Stimulated activated CD8-positive, alpha-beta memory T cell treated with anti-CD3 and anti-CD28 coated beads, Interleukin-12 subunit alpha, Interleukin-12 subunit beta, amount 100 ng/mL, for 1 hour (primary cell): ENCODE measurements around the gene RAP1GAP.

Experiments used
- DNase-seq: peaks from one replicate; pipeline ENCODE4 v3.0.0-alpha.2; 2020; ENCODE audit warnings: low read depth

The RAP1GAP gene

DNA sequence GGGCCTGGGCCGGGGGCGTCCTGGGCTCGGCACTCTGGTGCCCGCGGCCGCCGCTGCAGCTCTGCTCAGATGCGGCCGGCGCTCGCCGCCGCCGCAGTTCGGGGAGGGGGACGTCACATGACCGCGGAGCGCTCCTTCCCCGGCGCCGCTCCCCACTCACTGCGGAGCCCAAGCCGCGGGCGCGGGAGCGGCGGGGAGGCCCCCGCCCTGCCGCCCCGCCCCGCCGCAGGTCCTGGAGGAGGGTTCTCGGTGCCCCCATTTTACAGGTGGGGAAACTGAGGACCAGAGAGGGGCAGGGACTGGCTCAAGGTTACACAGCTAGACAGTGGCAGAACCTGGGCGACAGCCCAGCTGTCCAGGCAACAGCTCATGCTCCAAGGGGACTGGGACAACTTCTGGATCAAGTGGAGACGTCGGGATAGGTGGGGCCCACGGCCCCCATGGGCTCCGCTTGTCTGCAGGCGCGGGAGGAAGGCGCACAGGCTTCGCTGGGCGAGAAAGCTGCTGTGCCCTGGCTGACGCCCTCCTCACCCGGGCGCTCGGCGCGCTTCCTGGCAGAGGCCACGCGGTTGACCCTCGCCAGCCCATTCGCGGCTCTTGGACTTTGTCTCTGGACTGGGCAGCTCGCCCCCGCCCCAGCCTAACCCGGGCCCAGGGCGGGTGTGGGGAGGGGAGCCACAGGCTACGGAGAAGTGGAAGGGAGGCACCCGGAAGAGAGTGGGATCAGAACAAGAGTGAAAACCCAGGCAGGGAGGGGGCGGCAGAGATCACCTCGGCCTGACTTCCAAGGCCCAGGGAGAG lies at the start of gene RAP1GAP:
RAP1GAP (minus strand) TSS at position 100 of the 801 bp plus-strand sequence. CDS start 49,325 bp downstream, outside the sequence.
- no peak for DNase-seq

DNA sequence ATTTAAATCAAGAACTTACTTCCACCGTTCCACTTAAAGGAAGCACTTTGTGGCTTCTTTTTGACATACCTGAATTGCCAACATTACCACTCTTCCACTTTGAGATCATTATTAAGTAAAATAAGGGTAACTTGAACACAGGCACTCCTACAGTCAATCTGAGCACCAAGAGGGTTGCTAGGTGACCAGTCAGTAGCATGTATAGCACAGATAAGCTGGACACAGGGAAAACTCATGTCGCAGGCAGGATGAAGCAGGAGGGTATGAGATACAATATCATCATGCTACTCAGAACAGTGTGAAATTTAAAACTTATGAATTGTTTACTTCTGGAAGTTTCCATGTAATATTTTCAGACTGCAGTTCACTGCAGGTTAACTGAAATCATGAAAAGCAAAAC lies 47.0 kb upstream of the RAP1GAP start:
- DNase-seq = no peak

DNA sequence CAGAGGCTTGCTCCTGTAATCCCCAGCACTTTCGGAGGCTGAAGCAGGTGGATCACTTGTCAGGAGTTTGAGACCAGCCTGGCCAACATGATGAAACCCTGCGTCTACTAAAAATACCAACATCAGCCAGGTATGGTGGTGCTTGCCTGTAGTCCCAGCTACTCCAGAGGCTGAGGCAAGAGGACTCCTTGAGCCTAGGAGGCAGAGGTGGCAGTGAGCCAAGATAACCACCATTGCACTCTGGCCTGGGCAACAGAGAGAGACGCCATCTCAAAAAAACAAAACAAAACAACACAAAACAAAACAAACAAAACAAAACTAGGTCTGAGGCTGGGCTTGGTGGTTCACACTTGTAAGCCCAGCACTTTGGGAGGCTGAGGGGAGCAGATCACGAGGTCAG lies 38.7 kb upstream of the RAP1GAP start:
- DNase-seq = no peak

DNA sequence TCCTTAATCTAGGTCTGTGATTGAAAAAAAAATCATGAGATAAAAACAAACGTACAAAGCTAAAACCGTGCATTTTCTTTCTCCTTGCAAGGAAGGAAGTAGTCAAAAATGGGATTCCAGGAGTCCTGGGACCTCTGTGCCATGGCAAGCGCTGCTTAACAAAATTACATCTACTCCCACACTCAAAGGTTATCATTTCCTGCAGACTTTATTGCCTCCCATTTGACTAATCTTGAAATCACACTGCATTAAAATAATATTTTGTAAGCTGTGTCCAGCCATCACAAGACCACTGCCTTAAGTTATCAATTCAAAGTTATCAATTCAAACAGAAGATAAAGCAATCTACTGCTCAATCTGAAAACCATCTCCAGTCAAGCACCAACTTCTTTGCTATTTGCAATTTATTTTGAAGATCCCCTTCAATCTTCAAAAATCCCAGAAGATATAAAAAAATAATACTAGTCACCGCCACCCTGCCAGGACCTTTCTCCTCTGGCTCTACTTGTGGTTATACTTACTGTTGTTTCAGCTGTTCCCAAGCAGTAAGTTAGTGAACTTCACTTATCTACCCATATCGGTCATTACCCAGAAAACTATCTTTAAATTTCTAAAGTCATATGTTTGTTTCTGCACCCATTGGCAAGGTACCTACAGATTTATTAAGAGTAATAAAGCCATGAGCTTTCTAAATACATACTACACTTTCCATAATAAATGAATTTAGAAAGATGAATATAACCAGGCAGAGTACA lies 38.1 kb upstream of the RAP1GAP start:
- no peak for DNase-seq

DNA sequence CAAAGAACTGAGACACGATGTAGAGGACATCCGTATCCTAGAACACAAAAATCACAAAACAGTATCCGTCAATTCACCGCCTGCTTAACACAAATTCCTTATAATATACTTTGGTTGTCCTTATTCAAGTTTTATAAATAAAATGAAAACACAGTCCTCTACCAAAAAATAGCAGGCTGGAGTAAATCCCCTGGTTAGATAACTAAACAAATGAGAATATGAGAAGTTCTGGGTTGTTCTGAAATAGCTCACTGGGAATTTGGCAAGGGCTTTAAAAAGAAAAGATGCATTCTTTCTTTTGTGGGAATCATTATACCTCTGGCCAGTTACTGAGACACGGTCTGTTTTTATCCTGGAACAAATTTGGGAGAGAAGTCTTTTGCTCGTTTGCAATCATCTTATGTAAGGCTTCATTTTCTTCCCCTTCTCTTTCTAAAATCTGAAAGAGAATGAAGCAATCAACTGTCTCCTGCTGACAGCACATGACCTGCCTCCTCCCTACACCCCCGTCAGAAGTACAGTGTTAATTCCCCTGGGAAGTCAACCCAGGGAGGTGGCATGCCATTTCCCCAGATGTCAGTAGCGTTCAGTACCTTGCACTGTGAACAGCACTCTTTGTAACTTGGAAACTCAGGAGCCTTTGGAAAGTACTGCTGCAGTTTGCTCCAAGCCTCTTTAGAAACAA lies 37.1 kb upstream of the RAP1GAP start:
- no peak for DNase-seq

DNA sequence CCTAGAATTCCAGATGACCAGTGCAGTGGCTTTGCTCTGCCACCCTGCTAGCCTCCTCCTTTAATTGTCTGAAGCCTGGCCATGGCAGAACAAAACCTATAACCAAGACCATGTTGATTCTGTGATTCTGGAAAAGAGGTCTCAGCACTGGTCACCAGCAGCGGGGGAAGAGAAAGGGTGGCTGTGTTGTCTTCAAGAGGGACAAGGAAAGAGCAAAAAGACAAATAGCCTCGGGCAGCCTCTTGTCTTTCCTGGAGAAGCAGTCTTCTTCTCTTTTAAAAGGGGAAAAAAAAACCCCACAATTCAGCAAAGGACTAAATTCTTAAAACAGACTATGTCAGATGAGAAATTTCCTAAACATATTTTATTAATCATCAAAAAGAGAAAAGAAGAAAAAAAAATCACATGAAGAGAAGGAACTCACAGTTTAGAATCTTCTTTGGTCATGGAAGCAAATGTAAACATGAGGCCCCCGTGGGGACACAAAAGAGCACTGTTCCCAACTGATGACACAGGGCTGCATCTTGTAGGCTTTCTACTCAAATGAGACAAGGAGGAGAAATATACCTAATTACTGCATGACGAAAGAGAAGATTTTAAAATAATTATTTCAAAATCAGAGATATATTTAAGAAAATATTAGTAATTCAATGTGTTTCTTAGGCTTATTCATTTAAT lies 36.3 kb upstream of the RAP1GAP start:
- no peak for DNase-seq

DNA sequence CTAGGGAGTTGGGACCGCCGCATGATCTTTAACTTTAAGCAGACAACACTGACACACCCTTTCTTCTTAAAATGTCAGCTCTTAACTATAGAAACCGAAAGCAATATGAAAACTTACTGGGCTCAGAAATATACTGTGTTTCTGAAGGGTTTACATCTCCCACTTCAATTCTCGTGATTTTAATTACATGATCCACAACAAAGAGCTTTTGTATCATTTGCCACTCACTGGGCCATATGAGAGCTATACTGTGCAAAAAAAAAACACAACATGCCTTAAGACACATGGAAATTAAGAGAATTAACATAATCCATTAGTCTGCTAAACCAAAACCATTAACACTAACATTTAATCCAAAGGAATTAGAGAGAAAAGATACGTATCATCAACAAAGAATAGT lies 35.0 kb upstream of the RAP1GAP start:
- DNase-seq = no peak

DNA sequence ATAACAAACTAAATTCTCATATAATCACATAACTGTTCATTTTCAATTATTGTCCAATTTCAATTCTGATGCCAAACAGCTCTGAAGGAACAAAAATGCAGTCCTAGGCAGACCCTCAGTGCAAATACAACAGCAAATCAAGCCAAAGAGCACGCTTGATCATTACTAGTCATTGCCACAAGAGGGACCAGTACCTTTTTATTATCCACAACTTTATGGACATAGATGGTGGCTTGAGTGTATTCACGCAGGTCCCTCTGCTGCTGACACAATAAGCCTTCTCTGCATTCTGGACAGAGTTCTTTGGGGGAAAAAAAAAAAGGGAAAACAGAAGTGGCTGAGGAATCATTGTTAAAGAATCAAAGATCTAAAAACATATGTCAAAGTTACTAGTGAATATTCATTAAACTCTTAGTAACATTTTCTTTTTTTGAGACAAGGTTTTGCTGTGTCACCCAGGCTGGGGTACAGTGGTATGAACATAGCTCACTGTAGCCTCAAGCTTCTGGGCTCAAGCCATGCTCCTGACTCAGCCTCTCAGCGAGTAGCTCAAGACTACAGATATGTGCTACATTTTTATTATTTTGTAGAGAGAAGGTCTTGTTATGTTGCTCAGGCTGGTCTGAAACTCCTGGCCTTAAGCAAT lies 34.3 kb upstream of the RAP1GAP start:
- no peak for DNase-seq

DNA sequence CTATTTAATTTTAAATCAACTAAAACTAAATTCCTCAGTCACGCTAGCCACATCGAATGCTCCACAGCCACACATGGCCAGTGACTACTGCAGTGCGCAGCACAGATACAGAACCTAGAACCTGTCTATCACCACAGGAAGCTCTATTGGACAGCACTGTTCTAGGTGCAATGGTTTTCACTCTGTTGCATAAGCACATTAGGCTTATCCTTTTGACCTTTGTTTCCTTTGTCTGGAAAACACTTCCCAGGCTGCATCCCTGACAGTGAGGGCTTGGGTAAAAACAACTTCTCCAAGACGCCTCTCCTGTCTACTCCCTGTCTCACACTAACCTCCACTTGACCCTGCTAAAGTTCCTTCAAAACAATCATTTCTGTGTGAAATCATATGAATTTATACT lies 33.6 kb upstream of the RAP1GAP start:
- no peak for DNase-seq

DNA sequence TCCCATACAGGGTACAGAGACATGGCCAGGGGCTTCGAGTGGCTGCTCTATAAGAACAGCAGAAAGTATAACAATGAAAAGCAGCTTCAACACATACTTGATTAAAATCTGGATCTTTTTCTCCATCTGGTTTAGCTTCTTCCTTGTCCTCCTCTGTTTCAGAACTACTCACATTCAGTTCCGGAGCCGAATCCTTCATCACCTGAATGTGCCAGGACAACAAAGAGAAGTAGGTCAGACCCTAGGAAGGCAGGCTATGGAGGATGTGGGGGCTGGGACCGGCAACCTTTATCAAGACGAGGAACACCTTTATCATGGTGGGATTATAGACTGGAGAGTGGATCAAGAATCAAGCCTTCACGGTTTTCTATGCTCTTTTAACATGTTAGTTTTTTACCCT lies 32.2 kb upstream of the RAP1GAP start:
- DNase-seq = no peak

DNA sequence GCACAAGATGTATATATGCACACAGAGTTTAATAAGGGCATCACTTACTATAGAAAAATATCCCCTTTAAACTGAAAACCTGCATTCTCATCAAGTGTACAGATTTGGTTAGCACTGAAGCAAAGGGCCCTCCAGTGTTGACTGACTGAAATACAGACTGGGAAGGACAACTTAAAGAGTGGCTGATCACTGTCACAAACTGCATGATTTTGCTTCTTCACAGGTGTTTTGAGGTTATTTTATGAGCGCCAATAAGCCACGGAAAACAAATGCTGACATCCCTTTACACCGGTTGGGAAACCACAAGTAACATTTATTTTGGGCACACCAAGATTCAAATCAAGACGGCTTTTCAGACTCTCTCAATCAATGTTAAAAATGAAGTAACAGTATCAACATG lies 30.9 kb upstream of the RAP1GAP start:
- DNase-seq = no peak

DNA sequence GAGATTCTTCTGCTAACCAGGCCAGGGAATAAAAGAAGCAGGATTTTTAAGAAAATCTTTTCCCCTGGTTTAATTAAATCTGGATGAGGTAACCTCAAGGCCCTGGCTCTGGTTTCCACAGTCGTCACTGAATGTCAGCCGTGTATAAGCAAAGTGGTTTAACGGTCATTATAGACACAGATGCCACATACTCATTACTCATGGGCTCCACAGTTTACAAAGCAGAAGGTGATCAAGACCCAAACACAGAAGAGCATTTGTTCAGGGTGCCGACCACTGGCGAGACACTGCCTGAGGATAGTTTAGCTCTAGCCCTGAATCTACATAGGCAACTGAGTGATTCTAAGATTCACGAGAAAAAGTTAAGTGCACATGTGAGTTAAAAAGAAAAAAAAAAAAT lies 27.8 kb upstream of the RAP1GAP start:
- no peak for DNase-seq

DNA sequence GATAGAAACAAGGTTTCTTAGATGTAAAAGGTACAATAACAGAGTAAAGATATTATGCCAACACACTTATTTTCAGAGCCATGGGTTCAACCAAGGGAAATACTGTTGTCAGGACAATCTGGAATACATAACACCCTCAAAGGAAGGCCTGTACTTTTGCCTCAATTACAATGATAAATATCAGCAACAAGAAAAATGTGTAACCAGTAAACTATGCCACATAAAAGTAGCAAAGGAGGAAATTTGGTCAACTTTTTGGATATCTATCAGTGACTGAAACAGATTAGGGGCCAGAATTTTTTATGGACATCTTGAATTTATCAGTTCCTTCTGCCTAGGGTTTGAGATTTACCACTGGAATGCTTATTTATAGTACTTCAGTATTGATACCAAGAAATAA lies 24.6 kb upstream of the RAP1GAP start:
- no peak for DNase-seq

DNA sequence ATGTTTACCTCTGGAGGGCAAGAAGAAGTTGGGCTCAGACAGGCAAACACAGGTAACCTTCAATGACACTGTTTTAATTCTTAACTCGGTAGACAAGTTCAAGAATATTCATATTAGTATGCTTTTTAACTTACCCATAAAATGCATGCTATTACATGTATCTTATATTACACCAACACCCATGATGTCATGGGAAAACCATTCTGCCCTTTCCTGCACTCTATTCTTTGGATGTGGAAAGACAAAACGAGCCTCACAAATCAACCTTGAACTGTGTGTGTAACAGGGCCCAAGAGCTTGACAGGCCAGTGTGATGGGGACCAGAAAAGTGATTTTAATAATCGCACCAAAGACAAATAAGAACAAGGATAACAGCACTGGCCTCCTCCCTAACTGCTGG lies 22.6 kb upstream of the RAP1GAP start:
- DNase-seq = no peak

DNA sequence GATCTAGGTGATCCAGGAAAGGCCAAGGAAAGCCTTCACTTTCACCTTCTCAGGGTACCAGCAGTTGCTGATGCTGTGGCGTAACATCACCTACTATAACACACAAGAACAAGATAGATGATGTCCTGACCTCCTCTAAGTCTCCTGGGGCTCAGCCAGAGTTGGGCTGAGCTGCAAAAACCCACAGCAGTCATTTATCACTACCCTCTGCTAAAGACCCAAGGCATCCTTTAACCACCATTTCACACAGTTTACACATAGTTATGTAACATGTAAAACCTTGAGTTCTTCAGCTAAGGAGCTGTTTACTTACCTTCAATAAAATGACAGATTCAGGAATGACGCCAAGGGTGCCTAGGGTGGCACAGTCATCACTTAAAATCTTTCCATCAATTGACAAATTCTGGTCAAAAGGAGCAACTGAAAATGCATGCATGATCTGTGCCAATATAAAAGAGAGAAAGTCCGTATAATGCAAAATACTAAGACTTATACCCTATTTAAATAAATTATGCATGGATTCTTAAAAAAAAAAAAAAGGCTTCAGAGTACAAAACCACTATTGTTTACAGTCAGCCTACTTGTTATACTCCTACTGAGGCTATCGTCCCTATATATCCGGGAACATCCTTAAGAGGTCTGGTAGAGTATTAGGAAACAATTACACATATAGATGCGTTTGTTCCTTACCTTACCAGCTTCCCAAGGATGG lies 20.7 kb upstream of the RAP1GAP start:
- DNase-seq = no peak

DNA sequence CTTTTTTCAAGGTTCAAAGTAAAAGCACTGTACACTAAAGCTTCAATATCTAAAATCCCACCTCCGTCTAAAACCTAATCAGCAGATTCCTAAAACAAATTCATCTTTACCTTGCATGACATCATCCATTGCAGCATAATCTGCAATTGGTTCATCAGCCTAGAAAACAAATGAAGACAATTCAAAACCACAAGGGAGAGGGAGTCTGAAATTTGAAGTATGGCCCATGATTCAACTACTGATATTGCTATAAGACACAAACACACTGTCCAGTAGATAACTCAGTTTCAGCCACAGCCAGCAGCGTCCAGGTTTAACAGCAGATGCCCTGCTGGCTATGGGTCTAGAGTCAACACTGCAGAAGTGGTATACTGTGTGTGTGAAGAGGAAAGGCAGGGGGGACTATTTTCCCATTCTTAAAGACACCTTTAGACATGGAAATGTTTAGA lies 17.9 kb upstream of the RAP1GAP start:
- no peak for DNase-seq

DNA sequence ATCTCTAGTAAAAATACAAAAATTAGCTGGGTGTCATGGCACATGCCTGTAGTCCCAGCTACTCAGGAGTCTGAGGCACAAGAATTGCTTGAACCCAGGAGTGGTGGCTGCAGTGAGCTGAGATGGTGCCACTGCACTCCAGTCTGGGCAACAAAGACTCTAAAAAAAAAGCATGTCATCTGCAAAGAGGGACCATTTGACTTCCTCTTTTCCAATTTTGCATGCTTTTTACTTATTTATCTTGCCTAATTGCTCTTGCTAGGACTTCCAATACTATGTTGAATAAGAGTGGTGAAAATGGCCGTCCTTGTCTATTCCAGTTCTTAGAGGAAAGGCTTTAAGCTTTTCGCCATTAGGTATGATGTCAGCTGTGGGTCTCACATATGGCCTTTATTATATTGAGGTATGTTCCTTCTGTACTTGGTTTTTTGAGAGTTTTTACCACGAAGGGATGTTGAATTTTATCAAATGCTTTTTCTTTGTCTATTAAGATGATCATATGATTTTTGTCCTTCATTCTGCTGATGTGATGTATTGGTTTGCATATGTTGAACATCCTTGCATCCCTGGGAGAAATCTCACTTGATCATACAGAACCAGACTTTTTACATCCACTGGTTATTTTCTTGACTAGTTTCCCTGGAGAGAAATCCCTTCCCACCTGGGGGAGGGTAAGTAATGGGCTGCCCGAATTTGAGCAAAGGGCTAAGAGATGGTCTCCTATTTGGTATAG lies 17.0 kb upstream of the RAP1GAP start:
- no peak for DNase-seq

DNA sequence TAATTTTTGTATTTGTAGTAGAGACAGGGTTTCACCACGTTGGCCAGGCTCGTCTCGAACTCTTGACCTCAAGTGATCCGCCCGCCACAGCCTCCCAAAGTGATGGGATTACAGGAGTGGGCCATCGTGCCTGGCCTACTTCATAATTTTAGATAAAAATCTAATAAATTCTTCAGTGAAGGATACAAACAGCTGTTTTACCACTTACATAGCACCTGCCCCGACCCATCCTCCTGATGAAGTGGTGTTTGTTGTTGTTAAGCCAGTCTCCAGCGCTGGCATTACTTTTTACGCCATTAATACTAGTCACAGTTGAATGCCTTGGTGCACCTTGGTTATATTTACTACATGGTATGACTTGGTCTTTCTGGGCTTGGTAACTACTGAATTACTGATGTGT lies 12.3 kb upstream of the RAP1GAP start:
- no peak for DNase-seq

DNA sequence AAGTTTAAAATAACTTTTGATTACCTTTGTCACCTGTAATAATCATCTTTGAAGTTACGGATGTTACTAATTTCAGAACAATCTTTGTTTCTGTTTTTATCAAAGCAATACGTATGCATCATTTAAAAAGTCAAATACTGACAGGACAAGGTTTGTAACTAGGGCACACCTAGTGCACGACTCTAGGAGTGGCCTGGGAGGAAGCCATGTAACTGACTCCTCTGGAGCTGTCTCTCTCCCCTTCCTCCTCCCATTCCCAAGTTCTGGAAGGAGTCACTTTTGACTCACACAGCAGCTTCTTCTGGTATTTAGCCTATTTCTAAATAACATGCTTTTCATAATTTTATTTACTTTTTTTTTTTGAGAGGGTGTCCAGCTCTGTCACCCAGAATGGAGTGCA lies 11.8 kb upstream of the RAP1GAP start:
- DNase-seq = no peak

DNA sequence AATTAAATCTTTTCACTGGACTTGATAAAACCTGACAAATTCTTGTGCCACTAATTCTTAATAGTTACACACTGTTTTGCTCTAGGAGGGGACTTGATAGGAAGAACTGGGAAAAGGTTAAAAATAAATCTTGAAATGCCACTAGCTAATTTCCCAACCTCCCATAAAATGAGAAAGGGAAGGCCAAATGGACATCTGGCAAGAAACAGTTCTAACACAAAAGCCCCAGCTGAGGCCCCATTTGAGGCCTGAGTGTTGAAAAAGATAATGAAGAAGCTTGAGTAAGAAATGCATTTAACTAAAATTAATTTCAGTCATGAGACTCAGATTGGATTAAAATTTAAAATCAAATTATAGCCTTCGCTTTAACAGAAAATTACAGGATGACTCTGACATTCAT lies 11.2 kb upstream of the RAP1GAP start:
- no peak for DNase-seq

DNA sequence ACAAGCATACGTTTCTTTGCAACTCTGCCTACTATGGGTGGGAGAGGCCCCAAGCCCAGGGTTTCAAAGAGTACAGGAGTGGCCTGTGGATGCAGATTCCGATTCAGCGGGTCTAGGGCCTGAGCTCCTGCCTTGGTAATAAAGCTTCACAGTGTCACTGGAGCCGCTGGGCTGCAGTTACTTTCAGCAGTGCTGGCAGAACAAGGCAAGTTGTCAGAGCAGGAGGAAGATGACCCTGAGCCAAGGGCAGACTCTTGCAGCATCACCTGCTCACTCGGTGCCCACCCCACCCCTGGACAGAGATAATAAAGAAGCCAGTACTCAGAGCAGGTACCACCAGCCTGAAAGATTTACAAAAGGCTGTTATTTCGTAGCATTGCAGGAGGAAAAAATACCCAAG lies 8.0 kb upstream of the RAP1GAP start:
- DNase-seq = no peak
